Measurements from ENCODE around the gene CACNA1I.

Gene CACNA1I

GRCh38 chr22:39693943-39694500 lies 123.5 kb downstream of the CACNA1I start:
- TF ChIP-seq, protein P1, sequence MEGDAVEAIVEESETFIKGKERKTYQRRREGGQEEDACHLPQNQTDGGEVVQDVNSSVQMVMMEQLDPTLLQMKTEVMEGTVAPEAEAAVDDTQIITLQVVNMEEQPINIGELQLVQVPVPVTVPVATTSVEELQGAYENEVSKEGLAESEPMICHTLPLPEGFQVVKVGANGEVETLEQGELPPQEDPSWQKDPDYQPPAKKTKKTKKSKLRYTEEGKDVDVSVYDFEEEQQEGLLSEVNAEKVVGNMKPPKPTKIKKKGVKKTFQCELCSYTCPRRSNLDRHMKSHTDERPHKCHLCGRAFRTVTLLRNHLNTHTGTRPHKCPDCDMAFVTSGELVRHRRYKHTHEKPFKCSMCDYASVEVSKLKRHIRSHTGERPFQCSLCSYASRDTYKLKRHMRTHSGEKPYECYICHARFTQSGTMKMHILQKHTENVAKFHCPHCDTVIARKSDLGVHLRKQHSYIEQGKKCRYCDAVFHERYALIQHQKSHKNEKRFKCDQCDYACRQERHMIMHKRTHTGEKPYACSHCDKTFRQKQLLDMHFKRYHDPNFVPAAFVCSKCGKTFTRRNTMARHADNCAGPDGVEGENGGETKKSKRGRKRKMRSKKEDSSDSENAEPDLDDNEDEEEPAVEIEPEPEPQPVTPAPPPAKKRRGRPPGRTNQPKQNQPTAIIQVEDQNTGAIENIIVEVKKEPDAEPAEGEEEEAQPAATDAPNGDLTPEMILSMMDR (conservative IDR thresholded peaks at IDR 0.05; ENCODE audit: control insufficient read depth, insufficient read depth, low read depth, low read length) = no peak
- no peak overlapping the region for H3K4me3 ChIP-seq (ENCODE audit: control insufficient read depth, low read depth, low read length)
- DNase-seq (ENCODE audit: low read depth) = no peak

DNA sequence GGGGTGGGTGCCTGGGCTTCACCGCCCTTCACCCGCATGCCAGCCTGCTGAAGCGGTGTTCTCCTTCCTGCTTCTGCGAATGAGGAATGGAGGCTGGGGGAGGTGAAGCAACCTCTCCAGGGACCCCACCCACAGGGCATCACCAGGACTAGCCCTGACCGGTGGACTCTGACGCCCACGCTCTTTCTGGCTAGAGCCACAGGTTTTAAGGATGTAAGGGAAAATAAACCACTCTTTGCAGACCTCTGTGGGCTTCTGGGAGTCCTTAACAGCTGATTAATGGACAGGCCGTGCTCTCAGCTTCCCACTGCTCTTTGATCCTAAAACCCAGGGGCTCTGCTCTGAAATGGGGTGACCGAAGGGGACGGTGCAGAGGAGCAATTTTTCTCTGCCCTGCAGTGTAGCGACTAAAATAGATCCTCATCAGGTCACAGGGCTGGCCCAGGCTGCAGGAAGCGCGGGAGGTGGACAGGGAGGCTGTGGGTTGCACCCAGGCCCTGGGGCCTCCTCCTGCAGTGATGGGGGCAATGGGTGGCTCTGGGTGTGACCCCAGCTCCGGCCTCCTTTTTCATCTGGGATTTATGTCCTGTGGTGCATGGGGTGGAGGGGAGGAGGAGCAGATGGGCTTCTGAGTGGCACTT lies 127.4 kb downstream of the CACNA1I start:
- H3K4me3 ChIP-seq (ENCODE audit: control insufficient read depth, low read depth, low read length) = no peak overlapping the region
- TF ChIP-seq, protein P1 (conservative IDR thresholded peaks at IDR 0.05; ENCODE audit: control insufficient read depth, insufficient read depth, low read depth, low read length) = no peak
- no peak for DNase-seq (ENCODE audit: low read depth)

GRCh38 chr22:39699631-39700360 lies 129.2 kb downstream of the CACNA1I start:
- no peak overlapping the region for H3K4me3 ChIP-seq (ENCODE audit: control insufficient read depth, low read depth, low read length)
- TF ChIP-seq, protein P1 (conservative IDR thresholded peaks at IDR 0.05; ENCODE audit: control insufficient read depth, insufficient read depth, low read depth, low read length) = no peak

GRCh38 chr22:39700565-39700964 lies 130.0 kb downstream of the CACNA1I start:
- DNase-seq (ENCODE audit: low read depth) = no peak
- no peak overlapping the region for H3K4me3 ChIP-seq (ENCODE audit: control insufficient read depth, low read depth, low read length)
- TF ChIP-seq, protein P1 (conservative IDR thresholded peaks at IDR 0.05; ENCODE audit: control insufficient read depth, insufficient read depth, low read depth, low read length) = no peak

More at GRCh38 chr22:39699631-39700360, 129.2 kb downstream of the CACNA1I start:
- DNase-seq (ENCODE audit: low read depth) = no peak

DNA sequence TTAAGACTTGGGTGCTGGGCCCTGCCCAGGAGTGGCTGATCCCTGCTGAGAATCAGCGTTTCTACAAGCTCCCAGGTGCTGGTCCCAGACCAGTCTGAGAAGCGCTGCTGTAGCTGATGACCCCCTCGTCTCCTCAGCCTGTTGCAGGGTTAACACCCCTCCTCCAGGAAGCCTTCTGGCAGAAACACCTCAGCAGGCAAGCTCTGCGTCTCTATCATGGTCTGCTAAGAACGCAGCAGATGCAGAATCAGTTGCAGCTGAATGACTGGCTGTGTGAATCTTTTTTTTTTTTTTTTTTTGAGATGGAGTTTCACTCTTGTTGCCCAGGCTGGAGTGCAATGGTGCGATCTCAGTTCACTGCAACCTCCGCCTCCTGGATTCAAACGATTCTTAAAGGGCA lies 132.5 kb downstream of the CACNA1I start:
- no peak overlapping the region for H3K4me3 ChIP-seq (ENCODE audit: control insufficient read depth, low read depth, low read length)
- TF ChIP-seq, protein P1 (conservative IDR thresholded peaks at IDR 0.05; ENCODE audit: control insufficient read depth, insufficient read depth, low read depth, low read length) = no peak
- DNase-seq (ENCODE audit: low read depth) = no peak

GRCh38 chr22:39703928-39704639 lies 133.5 kb downstream of the CACNA1I start:
- peak; percentile 24 for DNase-seq (ENCODE audit: low read depth)
- TF ChIP-seq, protein P1 (conservative IDR thresholded peaks at IDR 0.05; ENCODE audit: control insufficient read depth, insufficient read depth, low read depth, low read length) = no peak
- H3K4me3 ChIP-seq (ENCODE audit: control insufficient read depth, low read depth, low read length) = no peak overlapping the region
